ENCODE results near the gene SLC22A23. TPM values are rescaled to one million over a fixed set of nuclear protein-coding genes. Genes with fewer than 3 reads are reported as not detected.

SLC22A23 gene
- total and polyA plus RNA-seq, 4 donors, result 4.9 to 45.4 (median 19.7) TPM

DNA sequence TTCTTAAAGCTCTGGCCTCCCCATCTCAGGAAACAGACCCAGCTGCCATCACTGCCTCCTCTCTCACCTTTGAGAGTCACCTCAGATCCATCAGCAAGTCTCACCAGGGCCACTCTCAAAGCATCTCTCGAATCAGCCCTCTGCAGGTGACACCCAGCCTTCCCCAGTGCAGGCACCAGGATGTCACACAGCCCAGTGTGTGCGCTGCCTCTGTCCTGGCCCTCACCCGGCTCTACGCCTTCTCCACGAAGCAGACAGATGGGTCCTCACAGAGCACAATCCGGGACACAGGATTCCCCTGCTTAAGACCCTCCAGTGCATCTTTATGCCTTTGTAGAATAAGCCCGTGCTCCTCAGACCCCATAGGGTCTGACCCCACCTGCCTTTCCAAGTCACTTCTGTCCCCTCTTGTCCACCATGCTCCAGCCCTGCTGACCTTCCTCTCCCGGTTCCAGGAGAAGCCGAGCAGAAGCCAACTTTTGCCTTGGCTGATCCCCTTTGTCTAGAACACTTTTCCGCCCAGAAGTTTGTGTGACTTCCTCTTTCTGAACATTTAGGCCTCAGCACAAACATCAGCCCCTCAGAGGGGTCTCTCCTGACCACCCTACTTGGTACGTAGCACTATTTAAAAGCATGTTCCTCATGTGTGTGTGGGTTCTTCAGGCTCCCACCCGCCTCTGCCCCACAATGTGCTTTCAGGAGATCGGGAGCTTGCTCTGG, 137.9 kb downstream of the SLC22A23 start:
- no peak for TF ChIP-seq RAD21 (IDR thresholded peaks at IDR 0.05)
- TF ChIP-seq SP1 (IDR thresholded peaks at IDR 0.05), result no peak
- no peak for TF ChIP-seq HNF4G (IDR thresholded peaks at IDR 0.05)
- no peak for TF ChIP-seq JUND (IDR thresholded peaks at IDR 0.05)
- TF ChIP-seq, protein P1, sequence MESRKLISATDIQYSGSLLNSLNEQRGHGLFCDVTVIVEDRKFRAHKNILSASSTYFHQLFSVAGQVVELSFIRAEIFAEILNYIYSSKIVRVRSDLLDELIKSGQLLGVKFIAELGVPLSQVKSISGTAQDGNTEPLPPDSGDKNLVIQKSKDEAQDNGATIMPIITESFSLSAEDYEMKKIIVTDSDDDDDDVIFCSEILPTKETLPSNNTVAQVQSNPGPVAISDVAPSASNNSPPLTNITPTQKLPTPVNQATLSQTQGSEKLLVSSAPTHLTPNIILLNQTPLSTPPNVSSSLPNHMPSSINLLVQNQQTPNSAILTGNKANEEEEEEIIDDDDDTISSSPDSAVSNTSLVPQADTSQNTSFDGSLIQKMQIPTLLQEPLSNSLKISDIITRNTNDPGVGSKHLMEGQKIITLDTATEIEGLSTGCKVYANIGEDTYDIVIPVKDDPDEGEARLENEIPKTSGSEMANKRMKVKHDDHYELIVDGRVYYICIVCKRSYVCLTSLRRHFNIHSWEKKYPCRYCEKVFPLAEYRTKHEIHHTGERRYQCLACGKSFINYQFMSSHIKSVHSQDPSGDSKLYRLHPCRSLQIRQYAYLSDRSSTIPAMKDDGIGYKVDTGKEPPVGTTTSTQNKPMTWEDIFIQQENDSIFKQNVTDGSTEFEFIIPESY (IDR thresholded peaks at IDR 0.05), result no peak
- no peak for TF ChIP-seq TAF1 (conservative IDR thresholded peaks at IDR 0.05)

GRCh38 chr6:3318226-3318625, 138.6 kb downstream of the SLC22A23 start:
- Histone ChIP-seq H3K36me3 (ENCODE audit: control insufficient read depth in 4 of 4, insufficient read depth in 3 of 4, low read depth in 1 of 4, low read length in 3 of 4) (peaks cover 0 to 8% (median 5%) of the 10 kb centered on the region in 4 donors), H3K4me1 (ENCODE audit: control insufficient read depth in 4 of 4, insufficient read depth in 4 of 4, low read length in 3 of 4) (no peaks in the 10 kb centered on the region), H3K4me3 (ENCODE audit: low read depth in 1 of 3, low read length in 3 of 3) (no peak overlapping the region), H3K27ac (ENCODE audit: low read depth in 1 of 2, low read length in 2 of 2) (no peak overlapping the region), H3K9ac (ENCODE audit: low read depth in 1 of 2, low read length in 2 of 2) (no peak overlapping the region), H3K9me3 (ENCODE audit: control insufficient read depth in 4 of 4, low read length in 3 of 4) (no peaks in the 10 kb centered on the region), H3K27me3 (ENCODE audit: control insufficient read depth in 4 of 4, insufficient read depth in 4 of 4, low read length in 3 of 4) (no peaks in the 10 kb centered on the region)
- TF ChIP-seq EGR1 (IDR thresholded peaks at IDR 0.05; ENCODE audit: low read depth in 2 of 2) (no peak), TAF1 (conservative IDR thresholded peaks at IDR 0.05) (no peak), SP1 (IDR thresholded peaks at IDR 0.05) (no peak), HNF4G (IDR thresholded peaks at IDR 0.05) (no peak), YY1 (IDR thresholded peaks at IDR 0.05) (no peak), HNF4A (conservative IDR thresholded peaks at IDR 0.05) (no peak), MAX (IDR thresholded peaks at IDR 0.05) (no peak), FOXA1 (IDR thresholded peaks at IDR 0.05) (no peak), REST (IDR thresholded peaks at IDR 0.05) (no peak), JUND (IDR thresholded peaks at IDR 0.05) (no peak), RAD21 (IDR thresholded peaks at IDR 0.05) (no peak)
- TF ChIP-seq, protein P2, sequence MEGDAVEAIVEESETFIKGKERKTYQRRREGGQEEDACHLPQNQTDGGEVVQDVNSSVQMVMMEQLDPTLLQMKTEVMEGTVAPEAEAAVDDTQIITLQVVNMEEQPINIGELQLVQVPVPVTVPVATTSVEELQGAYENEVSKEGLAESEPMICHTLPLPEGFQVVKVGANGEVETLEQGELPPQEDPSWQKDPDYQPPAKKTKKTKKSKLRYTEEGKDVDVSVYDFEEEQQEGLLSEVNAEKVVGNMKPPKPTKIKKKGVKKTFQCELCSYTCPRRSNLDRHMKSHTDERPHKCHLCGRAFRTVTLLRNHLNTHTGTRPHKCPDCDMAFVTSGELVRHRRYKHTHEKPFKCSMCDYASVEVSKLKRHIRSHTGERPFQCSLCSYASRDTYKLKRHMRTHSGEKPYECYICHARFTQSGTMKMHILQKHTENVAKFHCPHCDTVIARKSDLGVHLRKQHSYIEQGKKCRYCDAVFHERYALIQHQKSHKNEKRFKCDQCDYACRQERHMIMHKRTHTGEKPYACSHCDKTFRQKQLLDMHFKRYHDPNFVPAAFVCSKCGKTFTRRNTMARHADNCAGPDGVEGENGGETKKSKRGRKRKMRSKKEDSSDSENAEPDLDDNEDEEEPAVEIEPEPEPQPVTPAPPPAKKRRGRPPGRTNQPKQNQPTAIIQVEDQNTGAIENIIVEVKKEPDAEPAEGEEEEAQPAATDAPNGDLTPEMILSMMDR (IDR thresholded peaks at IDR 0.05; ENCODE audit: low read depth, low read length, missing input control), result no peak
- DNase-seq (ENCODE audit: low spot score), result no peak
- whole genome bisulfite sequencing, result 93% methylated on average over 10 of the region's 10 CpGs

More for the DNA sequence above, 137.9 kb downstream of the SLC22A23 start:
- Histone ChIP-seq H3K9me3 (ENCODE audit: control insufficient read depth in 4 of 4, low read length in 3 of 4) (no peaks in the 10 kb centered on the region), H3K36me3 (ENCODE audit: control insufficient read depth in 4 of 4, insufficient read depth in 3 of 4, low read depth in 1 of 4, low read length in 3 of 4) (peaks cover 0 to 8% (median 5%) of the 10 kb centered on the region in 4 donors), H3K4me3 (ENCODE audit: low read depth in 1 of 3, low read length in 3 of 3) (no peak overlapping the region), H3K4me1 (ENCODE audit: control insufficient read depth in 4 of 4, insufficient read depth in 4 of 4, low read length in 3 of 4) (no peaks in the 10 kb centered on the region), H3K27me3 (ENCODE audit: control insufficient read depth in 4 of 4, insufficient read depth in 4 of 4, low read length in 3 of 4) (no peaks in the 10 kb centered on the region), H3K27ac (ENCODE audit: low read depth in 1 of 2, low read length in 2 of 2) (no peak overlapping the region), H3K9ac (ENCODE audit: low read depth in 1 of 2, low read length in 2 of 2) (no peak overlapping the region)
- 96% methylated on average over 13 of the region's 13 CpGs for WGBS
- DNase-seq (ENCODE audit: low spot score), result no peak
